HG02763 (cell line): ENCODE data around the gene HACD1.
"Not testable (repeated sequence)": the region's sequence is repeated elsewhere in the genome, so short reads cannot be mapped to it uniquely, and the experiment has no call there.

Experiments
- ATAC-seq: cut with Tn5 transposase; IDR thresholded peaks from one replicate; pipeline ENCODE4 v1.9.1; 2021; ENCODE audit warnings: mild to moderate bottlenecking, moderate library complexity; ENCODE audit not compliant: unreplicated experiment

Gene HACD1

DNA sequence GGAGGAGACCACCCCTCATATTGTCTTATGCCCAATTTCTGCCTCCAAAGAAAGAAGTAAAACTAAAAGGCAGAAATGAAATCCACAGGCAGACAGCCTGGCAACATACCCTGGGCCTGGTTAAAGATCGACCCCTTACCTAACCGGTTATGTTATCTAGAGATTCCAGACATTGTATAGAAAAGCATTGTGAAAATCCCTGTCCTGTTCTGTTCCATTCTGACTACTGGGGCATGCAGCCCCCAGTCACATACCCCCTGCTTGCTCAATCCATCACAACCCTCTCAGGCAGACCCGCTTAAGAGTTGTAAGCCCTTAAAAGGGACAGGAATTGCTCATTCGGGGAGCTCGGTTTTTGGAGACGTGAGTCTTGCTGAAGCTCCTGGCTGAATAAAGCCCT, 29.9 kb downstream of the HACD1 start:
- ATAC-seq, result not testable (repeated sequence)

DNA sequence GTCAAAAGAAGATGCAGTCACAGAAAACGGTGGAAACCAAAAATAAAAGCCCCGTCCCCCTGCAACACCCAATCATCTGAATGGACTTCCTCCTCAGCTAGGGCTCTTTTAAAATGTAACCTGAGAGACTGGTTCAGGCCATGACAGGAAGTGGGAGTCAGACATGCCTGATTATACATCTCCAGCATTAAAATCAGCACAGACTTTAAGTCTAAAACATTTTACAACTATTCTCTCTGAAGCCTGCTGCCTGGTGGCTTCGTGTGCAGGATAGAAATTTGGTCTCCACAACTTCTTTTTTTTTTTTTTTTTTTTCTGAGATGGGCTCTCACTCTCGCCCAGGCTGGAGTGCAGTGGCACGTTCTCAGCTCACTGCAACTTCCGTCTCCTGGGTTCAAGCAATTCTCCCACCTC, 30.3 kb downstream of the HACD1 start:
- peak; percentile 43 for ATAC-seq

DNA sequence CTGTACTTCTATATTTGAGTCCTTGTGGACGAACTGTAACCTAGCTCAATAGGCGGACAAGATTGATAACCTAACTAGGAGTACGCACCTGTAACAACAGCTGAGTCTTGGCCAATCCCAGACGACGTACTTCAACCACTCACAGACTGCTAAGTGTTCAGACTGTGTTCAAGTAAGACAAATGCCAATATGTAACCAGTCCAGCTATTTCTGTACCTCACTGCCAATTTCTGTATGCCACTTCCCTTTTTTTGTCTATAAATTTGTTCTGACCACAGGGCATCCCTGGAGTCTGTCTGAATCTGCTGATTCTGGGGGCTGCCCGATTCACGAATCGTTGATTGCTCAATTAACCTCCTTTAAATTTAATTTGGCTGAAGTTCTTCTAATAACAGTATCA, 32.2 kb downstream of the HACD1 start:
- ATAC-seq, result peak; percentile 72

DNA sequence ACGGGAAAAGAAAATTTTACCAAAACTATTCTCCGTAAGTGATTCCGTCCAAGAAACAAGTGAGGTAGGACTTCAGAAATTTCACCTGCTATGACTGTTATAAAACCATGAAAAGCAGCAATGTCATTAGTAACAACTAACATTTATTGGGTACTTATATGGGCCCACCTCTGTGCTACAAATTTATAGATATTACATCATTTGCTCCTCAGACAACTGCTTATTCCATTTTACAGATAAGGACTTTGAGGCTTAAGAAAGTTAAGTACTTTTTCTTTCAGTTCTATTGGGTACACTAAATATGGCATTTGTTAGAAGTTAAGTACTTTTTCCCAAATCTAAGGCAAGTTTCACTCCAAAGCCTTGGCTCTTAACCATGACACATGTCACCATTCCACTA, 36.3 kb downstream of the HACD1 start:
- ATAC-seq, result no peak

DNA sequence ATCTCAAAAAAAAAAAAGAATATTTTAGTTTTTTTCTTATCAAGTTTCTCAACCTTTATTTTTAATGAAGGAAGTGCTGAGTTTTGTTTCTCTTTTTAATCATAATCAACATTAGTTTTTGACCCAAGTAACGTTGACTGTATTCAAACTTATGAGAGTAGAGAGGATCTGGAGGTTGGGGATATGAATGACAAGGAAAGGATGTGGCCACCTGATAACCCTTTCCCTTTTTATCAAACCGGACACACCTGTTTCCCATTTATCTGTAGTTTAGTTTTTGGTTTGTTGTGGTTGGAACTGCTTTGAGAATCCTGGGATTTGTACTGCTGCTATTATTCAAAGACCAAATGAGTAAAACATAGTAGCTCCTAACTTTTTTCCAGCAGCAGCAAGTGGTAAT, 38.6 kb downstream of the HACD1 start:
- no peak for ATAC-seq

DNA sequence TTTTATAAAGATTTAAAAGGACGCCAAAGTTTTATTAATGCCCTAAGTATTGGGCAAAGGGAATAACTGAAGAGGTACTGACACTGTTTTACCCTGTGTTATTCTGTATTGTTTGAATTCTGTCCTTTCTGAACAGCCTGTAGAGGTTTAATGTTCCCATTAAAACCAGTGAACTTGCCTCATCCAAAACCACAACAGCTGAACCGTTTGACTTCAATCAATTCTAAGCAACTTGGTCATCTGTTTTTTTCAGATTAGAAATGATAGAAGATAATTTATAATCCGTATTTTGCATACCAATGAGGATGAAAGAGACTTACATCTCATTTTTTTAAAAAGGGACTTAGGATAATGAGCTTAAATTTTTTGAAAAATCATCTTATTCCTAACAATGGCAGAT, 40.4 kb downstream of the HACD1 start:
- ATAC-seq, result no peak

DNA sequence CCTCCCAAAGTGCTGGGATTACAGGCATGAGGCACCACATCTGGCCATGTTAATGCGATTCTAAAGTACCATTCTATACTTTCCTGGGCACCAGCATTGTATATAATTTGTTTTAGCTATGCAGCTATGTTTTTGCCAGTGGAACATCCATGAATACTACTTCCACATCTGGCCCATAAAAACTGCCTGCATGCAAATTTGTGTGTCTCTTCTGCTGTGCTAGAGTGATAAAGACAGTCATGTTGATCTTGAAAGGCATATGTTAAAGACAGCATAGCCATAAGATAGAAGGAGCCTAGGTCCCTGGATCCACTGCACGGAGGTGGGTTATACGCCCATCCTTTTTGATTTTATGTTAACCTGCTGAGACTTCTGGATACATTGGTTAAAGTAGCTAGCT, 52.3 kb downstream of the HACD1 start:
- ATAC-seq, result no peak

DNA sequence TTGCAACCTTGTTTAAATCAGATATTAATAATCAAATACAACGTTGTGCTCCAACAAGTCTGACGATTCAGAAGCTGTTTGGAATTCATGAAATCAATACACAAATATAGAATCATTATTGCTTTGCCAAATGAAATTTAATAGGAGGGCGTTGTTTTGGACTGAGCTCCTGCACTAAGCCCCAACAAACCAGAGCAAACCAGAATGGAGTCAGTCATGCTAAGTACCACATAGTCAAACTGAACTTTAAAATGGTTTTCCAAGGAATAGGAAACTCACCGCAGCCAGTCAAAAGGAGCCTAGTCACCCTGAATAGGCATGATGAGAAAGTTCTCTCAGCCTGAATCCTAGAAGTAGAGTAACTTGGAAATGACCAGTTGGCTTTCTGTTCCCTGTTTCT, 53.7 kb downstream of the HACD1 start:
- no peak for ATAC-seq

DNA sequence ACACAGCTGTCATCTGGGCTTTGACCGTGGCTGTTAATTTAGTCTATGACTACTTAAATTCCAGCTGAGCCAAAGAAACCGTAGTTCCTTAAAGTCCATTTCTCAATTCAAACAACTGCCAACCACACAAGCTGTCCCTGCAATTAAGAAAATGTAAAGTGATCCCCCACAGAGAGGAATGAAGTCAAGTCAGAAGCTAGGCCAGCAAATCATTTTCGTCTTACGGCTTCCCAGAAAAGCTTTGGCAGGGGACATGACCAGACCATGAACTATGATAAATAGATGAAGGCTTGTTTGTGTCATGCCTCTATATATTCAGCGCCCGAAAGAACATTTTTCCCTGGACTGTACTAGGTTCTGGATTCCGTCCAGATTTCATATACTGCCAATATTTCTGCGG, 54.6 kb downstream of the HACD1 start:
- no peak for ATAC-seq

DNA sequence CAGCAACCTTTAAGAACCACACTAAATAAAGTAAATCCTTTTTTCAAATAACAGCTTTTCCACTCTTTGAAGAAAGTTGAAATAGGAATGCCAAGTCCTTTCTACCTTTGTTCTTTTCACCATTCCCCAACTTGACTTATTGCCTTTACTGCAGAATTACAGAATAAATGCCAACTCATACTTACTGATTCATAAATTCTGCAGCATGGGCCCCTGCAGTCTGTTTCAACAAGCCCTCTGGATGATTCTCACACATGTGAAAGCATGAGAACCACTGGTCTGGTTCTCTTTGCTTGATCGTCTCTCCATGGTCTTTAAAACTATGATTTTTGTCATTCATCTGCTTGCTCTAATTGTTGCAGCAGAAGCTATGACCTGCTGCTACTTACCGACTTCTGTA, 56.1 kb downstream of the HACD1 start:
- ATAC-seq, result no peak

DNA sequence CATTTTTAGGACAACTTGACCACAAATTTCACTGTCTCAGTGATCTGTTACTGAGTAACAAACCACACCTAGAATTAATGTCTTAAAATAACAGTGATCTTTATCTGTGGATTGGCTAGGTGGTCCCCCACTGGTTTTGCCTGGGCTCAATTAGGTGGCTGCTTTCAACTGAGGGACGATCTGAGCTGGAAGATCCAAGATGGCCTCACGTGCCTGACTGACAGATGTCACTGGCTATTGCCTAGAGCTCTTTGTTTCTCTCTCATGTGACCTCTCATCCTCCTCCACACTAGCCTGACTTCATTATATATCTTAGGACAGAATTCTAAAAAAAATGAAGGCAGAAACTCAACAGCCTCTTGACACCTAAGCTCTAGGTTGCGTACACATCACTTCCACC, 59.7 kb downstream of the HACD1 start:
- ATAC-seq, result no peak

DNA sequence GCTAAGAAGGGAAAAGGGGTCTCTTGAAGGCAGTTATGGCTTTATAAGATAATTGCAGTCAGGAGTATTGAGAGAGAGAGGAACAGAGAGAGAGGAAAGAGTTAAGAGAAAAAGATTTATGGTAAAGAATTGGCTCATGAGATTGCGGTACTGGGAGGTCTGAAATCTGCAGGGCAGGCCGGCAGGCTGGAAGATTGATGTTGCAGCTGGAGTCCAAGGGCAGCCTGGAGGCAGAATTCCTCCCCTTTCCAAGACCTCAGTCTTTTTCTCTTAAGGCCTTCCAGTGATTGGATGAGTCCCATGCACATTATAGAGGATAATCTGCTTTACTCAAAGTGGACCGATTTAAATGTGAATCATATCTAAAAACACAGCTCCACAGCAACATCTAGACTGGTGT, 68.4 kb downstream of the HACD1 start:
- ATAC-seq, result no peak

DNA sequence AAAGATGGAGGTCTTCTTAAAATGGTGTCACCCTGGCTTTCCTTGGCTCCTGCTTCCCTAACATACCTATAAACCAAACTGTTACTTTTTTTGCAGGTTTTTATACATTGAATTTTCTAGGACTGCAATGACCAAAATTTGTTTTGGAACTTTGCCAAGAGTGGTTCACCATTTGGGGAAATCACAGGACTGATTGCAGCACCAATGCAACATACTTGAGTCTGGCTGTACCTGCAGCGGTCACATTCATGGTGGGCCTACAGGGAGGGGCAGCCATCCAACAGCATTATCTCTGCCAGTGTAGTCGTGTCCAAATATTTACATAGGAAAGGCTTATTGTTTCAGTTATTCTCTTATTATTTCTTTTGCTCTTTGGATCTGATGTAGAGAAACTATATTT, 69.0 kb downstream of the HACD1 start:
- ATAC-seq, result no peak

DNA sequence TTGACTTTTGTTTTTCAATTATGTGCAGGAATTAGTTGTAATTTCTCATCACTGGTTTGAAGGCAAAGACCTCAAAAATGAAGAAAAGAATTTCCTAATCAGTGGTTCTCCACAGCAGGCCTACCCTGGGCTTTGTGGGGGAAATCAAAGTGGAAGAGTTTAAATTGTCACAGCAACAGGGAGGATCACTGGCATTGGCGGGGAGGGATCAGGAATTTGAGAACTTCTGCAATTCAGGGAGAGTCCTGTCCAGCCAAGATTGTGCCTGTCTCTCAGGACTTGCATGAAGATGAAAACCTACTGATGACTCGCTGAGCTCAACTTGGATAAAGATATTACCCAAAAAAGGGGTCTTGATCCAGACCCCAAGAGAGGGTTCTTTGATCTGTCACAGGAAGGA, 70.1 kb downstream of the HACD1 start:
- no peak for ATAC-seq

DNA sequence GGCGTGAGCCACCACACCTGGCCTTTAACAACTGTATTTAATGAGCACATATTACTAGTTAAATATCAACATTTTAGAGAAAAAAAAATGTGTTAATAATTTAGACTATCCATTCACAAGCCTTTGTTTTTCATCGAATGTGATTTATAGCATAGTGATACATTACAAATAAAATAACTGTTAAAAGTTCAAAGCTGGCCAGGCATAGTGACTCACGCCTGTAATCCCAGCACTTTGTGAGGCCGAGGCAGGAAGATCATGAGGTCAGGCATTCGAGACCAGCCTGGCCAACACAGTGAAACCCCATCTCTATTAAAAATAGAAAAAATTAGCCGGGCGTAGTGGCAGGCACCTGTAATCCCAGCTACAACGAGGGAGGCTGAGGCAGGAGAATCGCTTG, 72.7 kb downstream of the HACD1 start:
- no peak for ATAC-seq
